NCI-H748 treated with DMSO at 0.1 percent for 48 hours (cell line): Measurements from ENCODE around the gene RUBCNL.

Experiments
- DNase-seq: peaks from one replicate; lab custom pipeline; 2025; lab: John Stamatoyannopoulos, UW

Gene RUBCNL

GRCh38 chr13:46310066-46310465 is 77.0 kb downstream of the RUBCNL start:
- DNase-seq: no peak

DNA sequence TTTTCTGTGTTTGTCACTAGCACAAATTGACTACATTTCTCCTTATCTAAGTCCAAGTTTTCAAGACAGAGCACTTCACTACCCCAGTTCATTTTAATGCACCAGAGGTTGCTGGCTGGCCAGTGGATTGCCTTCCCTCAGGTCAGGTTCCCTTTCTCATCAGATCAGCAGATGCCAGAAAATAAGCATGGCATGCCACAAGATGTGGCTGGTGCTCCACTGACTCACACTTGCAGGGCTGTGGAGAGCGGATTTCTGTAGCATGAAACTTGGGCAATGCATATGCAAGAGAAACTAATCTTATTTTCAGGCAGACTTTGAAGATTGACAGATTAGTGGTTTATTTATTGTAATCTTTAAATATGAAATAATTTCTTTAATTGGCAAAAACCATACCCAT is 79.5 kb downstream of the RUBCNL start:
- no peak for DNase-seq

DNA sequence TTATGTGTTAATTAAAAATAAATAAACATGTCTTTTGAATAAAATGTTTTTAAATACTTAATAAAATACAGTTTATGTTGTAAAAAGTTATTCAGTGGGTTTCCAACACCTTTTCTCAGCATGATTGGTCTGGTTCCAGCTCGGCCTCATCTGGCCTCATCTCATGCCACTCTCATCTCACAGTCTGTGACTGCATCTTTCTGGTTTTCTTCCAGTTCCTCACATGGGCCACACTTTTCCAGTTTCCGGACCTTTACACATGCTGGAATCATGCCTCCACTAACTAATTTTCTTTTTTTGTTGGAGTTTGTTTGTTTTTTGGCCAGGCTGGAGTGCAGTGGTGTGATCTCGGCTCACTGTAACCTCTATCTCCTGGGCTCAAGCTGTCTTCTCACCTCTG is 82.5 kb downstream of the RUBCNL start:
- no peak for DNase-seq

GRCh38 chr13:46303742-46304385 is 83.2 kb downstream of the RUBCNL start:
- DNase-seq: no peak

GRCh38 chr13:46297361-46297811 is 89.7 kb downstream of the RUBCNL start:
- DNase-seq: no peak

GRCh38 chr13:46296921-46297320 is 90.1 kb downstream of the RUBCNL start:
- no peak for DNase-seq

DNA sequence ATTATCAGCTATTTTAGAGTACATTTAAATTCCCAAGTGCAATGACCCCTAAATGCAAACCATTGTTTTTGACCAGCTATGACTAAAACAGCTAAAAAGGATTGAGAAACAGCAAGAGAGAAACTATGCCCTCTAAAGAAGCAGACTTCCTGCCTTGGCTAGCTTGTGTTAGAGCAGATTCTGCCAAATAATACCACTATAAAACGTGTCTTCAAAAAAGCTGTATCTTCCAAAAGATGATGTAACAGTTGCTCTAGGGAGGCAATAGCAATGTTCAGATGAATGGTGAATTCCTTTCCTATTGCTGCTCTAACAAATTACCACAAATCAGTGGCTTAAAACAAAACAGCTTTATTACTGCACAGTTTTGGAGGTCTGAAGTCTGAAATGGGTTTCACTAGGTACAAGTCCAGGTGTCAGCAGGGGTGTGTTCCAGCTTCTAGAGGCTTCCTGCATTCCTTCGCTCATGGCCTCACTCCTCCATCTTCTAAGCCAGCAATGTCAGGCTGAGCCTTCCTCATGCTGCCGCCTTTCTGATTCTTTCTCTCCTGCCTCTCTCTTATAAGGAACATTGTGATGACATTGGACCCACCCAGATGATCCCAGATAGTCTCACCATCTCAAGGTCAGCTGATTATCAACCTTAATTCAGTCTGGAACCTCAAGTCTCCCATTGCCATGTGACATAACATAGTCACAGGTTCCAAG is 90.8 kb downstream of the RUBCNL start:
- DNase-seq: no peak

GRCh38 chr13:46295491-46296114 is 91.4 kb downstream of the RUBCNL start:
- no peak for DNase-seq

GRCh38 chr13:46293436-46293835 is 93.6 kb downstream of the RUBCNL start:
- DNase-seq: no peak
